NCI-H82 (cell line): ENCODE measurements around the gene SGCG.

Experiments
- DNase-seq: peaks from one replicate; lab custom pipeline; 2025; lab: John Stamatoyannopoulos, UW

The SGCG gene

DNA sequence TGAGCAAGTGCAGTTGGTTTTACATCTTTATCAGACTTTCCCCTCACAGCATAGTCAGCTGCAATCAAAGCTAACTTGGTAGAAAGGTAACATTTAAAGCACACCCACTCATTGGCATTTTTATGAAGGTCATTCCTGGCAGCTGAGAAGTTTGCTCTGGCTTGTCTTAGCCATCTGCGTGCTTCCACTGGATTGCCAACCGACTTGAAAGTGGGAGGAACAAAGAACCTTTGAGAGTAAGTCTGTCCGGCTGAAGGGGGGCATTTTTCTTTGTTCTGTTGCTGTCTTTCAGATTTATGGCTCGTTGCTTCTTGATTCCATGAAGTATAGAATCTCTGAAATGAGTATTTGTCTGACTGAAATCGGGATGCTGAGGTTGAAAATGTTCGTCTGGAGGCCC, 149.6 kb downstream of the SGCG start:
- no peak for DNase-seq

DNA sequence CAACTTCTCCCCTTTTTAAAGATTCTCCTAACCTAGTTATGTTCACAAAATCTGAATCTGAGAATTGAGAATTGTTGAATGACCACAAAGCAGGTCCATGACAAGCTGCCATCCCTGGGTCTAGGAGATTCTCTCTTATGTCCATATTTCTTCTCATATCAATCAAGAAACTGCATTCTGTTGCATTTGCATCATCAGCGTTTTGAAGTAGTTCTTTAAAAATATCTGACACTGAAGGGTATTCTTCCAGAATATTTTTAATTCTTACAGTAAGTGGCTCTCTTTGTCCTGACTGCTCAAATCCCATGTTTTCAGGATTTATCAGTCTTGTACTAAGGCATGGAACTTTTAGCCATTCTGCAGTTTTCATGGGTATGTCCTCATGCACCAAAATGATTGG, 158.4 kb downstream of the SGCG start:
- DNase-seq = no peak

DNA sequence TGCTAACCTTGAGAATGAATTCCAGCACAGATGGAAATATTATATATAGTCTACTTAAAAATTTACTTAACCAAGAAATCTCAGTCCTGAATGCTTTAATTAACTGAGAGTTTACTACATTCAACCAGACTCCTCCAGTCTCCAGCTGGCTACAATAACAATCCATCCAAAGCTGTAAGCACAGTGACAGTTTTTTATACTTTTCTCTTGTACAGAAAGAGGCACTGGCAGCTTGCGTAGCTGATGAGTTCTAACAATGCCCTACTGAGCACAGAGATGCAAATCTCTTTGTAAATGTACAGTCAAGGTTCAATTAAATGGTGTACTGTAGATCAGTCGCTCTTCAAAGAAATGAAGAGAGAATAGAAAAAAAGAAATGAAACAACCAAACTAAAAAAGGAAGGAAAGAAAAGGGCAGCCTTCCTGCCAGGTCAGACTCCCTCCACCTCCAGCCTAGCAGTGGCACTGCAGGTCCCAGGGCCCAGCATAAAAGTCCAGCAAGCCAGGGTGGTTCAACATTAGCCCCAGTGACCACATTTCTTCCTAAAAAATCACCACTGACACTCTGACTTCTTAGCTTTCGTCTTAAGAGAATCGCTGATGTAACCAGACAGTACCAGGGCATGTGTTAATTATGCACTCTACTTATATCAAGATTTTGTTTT, 164.3 kb downstream of the SGCG start:
- no peak for DNase-seq

DNA sequence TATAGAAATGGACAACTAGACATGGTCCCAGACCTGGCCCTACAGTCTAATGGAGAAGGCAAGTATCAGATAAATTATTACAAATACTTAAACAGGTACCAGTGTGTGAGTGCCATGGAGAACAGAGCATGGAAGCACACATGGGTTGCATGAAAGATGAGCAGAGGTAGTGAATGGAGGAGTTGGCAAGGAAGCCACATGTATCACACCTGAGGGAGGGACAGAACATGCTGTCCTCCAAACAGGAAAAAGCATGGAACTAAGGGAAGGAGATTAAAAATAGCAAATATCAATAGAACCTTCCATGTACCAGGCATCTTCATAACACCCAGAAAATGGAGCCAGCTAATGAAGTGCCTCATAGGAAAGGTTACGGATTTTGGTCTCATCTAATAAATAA, 166.8 kb downstream of the SGCG start:
- no peak for DNase-seq

DNA sequence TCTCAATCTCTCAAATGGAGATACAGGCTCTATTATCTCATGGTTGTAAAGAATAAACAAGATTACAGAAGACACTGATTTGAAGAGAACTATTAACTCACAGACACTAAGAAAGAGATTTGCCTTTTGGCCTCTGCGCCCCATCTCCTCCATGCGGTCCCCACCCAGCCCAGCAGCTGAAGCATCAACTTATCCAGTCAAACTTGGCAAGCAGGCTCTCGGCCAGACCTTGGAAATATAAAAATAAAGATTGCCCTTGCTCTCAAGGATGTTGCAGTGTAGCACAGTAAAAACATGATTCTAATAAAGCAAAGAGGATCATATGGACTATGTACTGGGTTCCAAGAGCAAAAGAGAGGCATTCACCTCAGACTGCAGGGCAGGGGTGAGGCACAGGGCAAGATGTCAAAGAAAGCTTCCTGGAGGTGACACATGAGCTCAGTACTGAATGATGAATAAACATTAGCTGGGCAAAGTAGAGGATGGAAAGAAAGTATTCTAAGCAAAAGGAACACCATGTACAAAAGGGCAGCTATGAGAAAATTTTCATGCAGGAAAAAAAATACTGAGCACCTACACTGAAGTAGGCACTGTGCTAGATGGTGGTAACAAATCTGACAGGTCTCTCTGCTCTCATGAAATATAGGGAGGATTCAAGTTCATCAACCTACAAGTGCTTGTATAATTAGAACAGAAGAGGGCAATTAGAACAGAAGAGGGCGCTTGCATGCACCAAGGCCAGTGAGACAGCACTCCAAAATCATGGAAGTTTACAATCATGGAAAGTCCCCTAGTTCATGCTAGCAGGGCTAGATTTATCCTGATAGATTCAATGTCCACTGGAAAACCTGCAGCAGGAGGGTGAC, 167.7 kb downstream of the SGCG start:
- DNase-seq = no peak

DNA sequence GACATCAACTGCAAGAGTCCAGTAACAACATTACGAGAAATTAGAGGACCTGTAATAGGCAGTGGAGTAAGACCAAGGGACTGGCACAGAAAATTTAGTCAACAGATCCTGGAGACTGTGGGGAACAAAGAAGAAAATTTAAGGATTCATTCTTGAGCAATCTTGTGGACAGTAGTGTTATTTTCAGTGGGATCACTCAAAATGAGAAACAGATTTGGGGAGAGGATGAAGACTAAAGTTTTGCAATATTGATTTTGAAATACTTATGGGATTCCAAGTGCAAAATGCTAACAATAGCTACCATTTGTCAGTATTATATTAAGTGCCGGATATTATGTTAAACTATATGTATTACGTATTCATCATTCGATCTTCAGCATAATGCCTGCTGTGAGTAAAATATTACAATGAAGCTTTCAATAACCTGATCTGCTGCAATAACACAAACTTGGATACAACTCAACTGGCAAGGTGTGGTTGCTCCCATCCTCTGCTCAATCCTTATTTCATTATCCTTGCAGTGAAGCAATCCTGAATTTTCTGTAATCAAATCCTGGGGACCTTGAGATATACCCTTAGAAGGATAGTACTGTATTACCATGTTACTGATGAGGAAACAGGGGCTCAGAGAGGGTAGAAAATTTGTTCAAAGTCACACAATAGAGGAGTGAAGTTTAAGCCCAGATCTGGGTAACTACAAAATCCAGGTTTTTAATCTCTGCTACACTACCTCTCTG, 168.6 kb downstream of the SGCG start:
- no peak for DNase-seq

DNA sequence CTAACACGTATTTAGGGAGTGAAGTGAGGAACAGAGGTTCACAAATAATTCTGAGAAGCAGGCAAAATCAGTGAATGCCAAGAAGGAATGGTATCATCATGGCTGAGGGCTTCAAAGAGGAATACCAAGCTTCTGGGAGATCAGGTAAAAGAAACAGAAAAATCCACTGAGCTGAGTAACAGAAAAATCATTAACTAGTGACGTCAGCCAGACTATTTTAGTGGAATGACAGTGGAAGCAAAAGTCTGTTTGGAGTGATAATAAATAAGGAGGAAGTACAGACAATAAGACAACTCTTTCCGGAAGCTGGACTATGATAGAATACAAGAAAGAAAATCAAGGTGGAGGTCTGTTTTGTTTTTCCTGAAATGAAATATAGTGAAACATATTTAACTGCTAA, 169.2 kb downstream of the SGCG start:
- DNase-seq = no peak

DNA sequence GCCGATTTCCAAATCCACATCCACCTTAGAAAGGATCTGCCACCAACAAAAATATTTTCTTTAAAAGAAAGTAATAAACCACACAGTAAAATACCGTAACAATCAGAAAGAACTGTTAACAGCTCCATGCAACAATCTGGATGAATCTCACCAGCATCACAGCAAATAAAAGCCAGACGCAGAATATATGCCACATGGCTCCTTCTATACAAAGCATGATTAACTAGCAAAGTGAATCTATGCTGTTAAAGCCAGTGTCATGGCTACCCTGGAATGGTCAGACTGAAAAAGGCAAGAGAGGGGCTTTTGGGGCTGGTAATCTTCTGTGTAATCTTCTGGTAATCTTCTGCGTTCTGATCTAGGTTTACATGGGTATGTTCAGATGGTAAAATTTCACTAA, 171.4 kb downstream of the SGCG start:
- DNase-seq = peak; percentile 22

DNA sequence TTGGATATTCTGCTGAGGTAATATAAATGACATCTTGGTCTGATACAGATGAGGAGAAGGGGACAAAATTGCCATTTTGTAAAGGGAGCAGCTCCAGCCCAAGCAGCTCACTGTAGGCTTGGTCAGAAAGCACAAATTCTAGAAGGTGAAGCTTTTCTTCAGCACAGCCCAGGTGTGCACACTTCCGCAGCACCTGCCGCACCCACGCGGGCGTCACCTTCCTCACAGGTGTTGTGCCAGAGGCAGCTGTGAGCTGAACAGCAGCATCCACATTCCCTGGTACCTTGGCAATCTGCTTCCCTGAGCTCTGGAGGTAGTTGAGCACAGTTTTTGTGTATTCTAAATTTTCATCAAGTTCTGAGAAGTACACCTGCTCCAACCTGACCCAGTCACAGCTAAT, 173.7 kb downstream of the SGCG start:
- no peak for DNase-seq

DNA sequence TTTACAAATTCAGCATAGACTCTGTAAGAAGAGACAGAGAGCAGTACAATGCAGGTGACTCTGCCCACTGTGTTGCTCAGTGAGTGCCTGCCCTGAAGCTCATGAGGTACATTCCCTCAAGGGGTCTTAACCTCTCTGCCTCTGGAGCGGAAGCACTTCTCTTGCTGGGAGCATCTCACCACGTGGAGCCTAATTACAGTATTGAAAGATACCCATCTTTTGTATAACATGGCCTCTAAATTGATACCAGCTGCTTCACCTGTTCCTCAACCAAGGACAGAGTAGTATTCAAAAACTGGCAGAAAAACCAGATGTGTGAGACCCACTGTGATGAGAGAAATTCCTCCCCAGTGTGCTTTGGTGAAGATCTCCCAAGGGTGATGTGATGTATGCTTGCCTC, 175.6 kb downstream of the SGCG start:
- no peak for DNase-seq

DNA sequence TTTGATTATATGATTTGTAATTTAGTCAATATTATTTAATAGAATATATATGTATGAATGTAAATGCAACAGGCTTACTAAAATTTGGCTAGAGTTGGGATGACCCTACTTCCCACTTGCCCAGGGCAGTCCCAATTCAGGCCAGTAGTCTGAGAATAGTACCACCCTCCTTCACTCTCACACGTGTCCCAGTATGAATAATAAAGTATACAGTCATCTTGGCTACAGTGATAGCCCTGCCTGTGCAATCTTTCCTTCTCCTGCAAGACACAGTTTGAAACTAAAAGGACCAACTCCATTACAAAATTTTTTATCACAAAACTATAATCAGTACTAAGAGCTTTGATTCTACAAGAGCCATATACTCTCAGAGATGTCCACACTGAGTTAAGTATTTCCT, 176.6 kb downstream of the SGCG start:
- no peak for DNase-seq

DNA sequence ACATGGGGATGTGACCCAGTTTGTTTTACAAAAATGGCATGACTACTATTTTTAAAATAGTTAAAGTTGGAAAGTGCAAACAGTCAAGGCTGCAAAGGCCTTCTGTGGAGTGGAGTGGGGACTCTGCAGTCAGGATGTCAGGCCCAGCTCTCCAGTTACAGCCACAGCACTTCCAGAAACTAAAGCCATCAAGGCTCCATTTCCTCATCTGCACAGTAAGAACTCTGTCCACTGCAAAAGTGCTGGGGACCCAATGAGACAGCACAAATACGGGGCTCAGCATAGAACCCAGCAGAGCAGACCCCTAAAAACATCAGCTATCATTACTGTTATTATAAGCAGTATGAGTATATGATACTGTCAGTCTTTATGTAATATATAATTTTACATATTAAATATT, 179.1 kb downstream of the SGCG start:
- no peak for DNase-seq

DNA sequence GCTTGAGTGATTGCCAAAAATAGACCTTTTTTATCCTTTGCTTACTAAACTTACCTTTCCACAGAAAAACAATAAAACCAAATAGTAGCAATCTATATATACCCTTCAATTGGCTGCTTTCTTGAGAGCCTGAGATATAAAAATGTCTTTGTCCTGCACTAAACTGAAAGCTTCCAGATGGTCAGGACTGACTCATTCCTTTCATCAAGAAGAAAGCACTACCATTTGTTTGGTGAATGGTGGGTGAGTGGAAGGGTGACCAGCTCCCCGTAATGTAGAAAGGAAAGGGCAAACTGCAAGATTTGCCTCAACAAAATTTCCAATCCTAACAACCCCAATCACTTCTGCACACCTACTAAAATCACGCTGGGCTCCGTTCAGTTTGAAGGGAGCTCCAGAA, 184.9 kb downstream of the SGCG start:
- no peak for DNase-seq

DNA sequence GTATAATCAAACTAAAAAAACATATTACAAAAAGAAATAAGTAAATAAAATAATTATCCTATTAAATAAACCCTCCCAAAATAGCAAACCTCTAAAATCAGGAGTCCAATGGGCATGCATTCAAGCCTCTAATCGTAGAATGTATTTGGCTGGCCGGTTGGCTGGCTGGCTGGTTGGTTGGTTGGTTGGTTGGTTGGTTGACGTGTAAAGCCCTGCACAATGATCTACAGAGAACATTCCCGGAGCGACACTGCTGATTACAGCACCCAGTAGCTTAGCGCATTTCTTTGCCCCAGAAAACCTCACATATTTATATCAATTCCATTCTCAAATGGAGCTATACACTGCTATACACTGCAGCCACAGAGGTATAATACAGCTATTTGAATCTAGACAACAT, 187.1 kb downstream of the SGCG start:
- no peak for DNase-seq

DNA sequence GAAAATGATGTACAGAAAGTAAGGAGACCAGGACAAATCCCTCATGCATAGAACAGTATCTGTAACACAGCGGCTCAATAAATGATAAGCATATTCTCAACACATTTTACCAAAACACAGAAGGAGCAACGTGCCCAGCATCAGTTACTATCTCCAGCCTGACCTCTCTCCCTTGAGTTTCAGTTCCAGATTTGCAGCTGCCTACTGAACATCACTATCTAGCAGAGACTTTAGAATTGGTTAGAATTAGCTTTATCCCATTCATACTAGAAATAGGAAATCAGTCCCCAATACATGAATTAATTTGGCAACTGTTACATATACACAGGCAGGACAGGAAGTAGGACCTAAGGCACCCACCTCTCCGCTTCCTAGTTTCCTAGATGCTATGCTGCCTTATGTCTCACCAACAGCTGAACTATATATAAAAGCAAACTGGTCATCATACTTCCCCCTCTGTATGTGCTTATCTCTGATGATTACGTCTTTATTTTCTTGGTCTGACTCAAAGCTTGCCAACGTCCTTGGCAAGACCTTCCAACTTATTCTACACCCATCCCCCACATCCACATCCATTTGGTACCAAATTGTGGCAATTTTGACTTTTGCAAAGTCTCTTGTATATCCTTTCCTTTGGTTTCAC, 191.6 kb downstream of the SGCG start:
- DNase-seq = no peak
